ENCODE results near the gene TEX2.
"Not testable (repeated sequence)": the region's sequence is repeated elsewhere in the genome, so short reads cannot be mapped to it uniquely, and the experiment has no call there.

The TEX2 gene

DNA sequence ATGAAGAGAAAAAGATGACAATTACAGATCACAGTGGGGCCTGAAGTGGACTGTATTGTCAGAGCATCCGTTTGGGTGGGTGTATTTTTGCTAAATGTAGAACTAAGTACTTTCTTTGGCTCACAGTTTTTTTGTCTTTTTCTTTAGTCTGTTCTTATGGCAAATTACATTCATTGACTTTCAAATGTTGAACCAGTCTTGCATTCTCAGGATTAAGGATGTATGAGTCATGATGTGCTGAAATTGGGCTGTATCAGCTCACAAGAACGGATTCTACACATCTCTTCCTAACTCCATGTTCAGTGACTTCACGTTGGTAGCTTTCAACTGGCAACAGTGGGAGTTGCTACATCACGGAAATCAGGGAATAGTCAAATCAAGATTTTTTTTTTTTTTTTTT lies 66.5 kb downstream of the TEX2 start:
- peaks cover 12% of the 10 kb centered on the region for H3K36me3 Mint-ChIP-seq
- H3K9me3 Mint-ChIP-seq (ENCODE audit: low read depth), result peaks cover 3% of the 10 kb centered on the region
- no peak overlapping the region for H3K4me3 Mint-ChIP-seq
- H3K27ac Mint-ChIP-seq, result no peak overlapping the region
- H3K4me1 Mint-ChIP-seq (ENCODE audit: low read depth), result peaks cover 19% of the 10 kb centered on the region
- no peaks in the 10 kb centered on the region for H3K27me3 Mint-ChIP-seq

GRCh38 chr17:64193561-64193960 lies 69.5 kb downstream of the TEX2 start:
- no peak overlapping the region for H3K4me3 Mint-ChIP-seq
- no peaks in the 10 kb centered on the region for H3K27me3 Mint-ChIP-seq
- H3K36me3 Mint-ChIP-seq, result peaks cover 14% of the 10 kb centered on the region
- no peak overlapping the region for H3K27ac Mint-ChIP-seq
- no peaks in the 10 kb centered on the region for H3K4me1 Mint-ChIP-seq (ENCODE audit: low read depth)
- H3K9me3 Mint-ChIP-seq (ENCODE audit: low read depth), result peaks cover 3% of the 10 kb centered on the region

GRCh38 chr17:64192589-64192988 lies 70.5 kb downstream of the TEX2 start:
- Mint-ChIP-seq H3K36me3 (peaks cover 7% of the 10 kb centered on the region), H3K4me3 (no peak overlapping the region), H3K9me3 (ENCODE audit: low read depth) (no peaks in the 10 kb centered on the region), H3K27me3 (no peaks in the 10 kb centered on the region), H3K27ac (no peak overlapping the region), H3K4me1 (ENCODE audit: low read depth) (no peaks in the 10 kb centered on the region)

GRCh38 chr17:64190472-64190871 lies 72.6 kb downstream of the TEX2 start:
- H3K27ac Mint-ChIP-seq, result no peak overlapping the region
- peaks cover 7% of the 10 kb centered on the region for H3K36me3 Mint-ChIP-seq
- no peaks in the 10 kb centered on the region for H3K9me3 Mint-ChIP-seq (ENCODE audit: low read depth)
- no peaks in the 10 kb centered on the region for H3K27me3 Mint-ChIP-seq
- H3K4me1 Mint-ChIP-seq (ENCODE audit: low read depth), result no peaks in the 10 kb centered on the region
- no peak overlapping the region for H3K4me3 Mint-ChIP-seq

GRCh38 chr17:64188088-64188487 lies 75.0 kb downstream of the TEX2 start:
- Mint-ChIP-seq H3K27ac (no peak overlapping the region), H3K36me3 (peaks cover 7% of the 10 kb centered on the region), H3K27me3 (no peaks in the 10 kb centered on the region), H3K9me3 (ENCODE audit: low read depth) (no peaks in the 10 kb centered on the region), H3K4me1 (ENCODE audit: low read depth) (peaks cover 9% of the 10 kb centered on the region), H3K4me3 (no peak overlapping the region)

DNA sequence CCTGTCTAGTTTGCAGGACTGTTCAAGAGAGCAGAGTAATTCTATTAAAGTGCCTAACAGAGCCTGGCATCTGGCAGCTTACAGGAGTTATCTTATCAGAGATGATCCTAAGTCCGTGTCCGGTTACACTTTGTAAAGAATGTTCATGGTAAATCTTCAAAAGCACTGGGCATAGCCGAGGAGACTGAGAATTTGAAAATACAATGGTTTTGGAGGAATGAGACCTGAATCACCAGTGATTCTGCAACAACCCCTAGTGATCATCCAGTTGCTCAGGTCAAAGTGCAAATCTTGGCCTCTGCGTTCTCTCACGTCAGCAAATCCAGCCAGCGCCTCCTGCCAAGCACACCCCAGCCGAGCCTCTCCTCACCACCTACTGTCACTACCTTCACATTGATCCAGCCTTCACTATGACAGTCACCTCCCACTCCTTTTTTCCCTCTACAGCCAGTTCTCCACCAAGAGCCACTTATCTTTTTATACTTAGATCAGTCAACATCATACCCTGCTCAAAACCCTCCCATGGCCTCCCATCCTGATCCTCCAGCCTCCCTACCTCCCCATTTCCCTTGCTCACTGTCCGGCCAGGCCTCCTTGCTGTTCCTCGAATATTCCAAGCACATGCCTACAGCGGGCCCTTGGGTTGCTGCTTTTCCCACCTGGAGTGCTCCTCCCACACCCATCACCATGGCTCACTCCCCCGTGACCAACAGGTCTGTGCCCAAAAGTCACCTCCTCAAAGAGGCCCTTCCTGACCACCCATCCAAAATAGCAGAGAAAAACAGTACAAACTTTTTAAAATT lies 75.8 kb downstream of the TEX2 start:
- H3K27me3 Mint-ChIP-seq, result no peaks in the 10 kb centered on the region
- H3K4me1 Mint-ChIP-seq (ENCODE audit: low read depth), result peaks cover 9% of the 10 kb centered on the region
- no peaks in the 10 kb centered on the region for H3K9me3 Mint-ChIP-seq (ENCODE audit: low read depth)
- peaks cover 7% of the 10 kb centered on the region for H3K36me3 Mint-ChIP-seq
- H3K4me3 Mint-ChIP-seq, result no peak overlapping the region
- H3K27ac Mint-ChIP-seq, result no peak overlapping the region

- Mint-ChIP-seq H3K36me3 (peaks cover 7% of the 10 kb centered on the region), H3K4me3 (no peak overlapping the region), H3K27me3 (no peaks in the 10 kb centered on the region), H3K9me3 (ENCODE audit: low read depth) (no peaks in the 10 kb centered on the region), H3K27ac (no peak overlapping the region), H3K4me1 (ENCODE audit: low read depth) (peaks cover 9% of the 10 kb centered on the region)
Measured at GRCh38 chr17:64186171-64187092, 76.6 kb downstream of the TEX2 start.

GRCh38 chr17:64185557-64185956 lies 77.5 kb downstream of the TEX2 start:
- not testable (repeated sequence) for H3K9me3 Mint-ChIP-seq (ENCODE audit: low read depth); H3K27me3 Mint-ChIP-seq; H3K36me3 Mint-ChIP-seq; H3K4me1 Mint-ChIP-seq (ENCODE audit: low read depth); H3K27ac Mint-ChIP-seq; H3K4me3 Mint-ChIP-seq

DNA sequence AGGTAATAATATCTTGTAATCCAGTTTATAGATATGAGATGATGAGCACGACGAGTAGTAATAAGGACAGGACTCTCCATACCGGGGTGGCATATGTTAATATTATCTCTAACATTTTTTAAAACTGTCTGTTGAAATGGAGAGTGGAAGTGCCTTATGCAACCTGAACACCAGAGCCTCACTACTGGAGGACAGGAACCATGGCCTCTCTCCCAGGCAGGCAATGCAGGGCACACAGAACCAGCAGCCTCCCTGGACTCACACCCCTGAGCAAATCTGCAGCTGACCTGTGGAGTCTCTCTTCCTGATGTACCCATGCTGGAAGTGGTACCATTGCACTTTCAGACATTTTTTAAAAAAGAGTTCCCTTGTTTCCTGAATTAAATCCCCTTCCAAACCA lies 78.0 kb downstream of the TEX2 start:
- no peak overlapping the region for H3K27ac Mint-ChIP-seq
- H3K4me1 Mint-ChIP-seq (ENCODE audit: low read depth), result peaks cover 9% of the 10 kb centered on the region
- H3K36me3 Mint-ChIP-seq, result peaks cover 11% of the 10 kb centered on the region
- no peak overlapping the region for H3K4me3 Mint-ChIP-seq
- no peaks in the 10 kb centered on the region for H3K27me3 Mint-ChIP-seq
- H3K9me3 Mint-ChIP-seq (ENCODE audit: low read depth), result no peaks in the 10 kb centered on the region

DNA sequence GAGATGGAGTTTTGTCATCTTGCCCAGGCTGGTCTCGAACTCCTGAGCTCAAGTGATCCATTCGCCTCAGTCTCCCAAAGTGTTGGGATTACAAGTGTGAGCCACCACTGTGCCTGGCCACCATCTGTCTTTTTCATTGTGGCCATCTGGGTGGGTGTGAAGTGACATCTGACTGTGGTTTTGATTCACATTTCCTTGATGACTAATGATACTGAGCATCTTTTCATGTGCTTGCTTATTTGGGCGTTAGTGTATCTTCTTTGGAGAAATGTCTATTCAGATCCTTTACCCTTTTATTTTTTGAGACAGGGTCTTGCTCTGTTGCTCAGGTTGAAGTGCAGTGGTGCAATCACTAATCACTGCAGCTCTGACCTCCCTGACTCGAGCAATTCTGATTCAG lies 79.2 kb downstream of the TEX2 start:
- H3K36me3 Mint-ChIP-seq, result peaks cover 18% of the 10 kb centered on the region
- no peaks in the 10 kb centered on the region for H3K9me3 Mint-ChIP-seq (ENCODE audit: low read depth)
- H3K27ac Mint-ChIP-seq, result no peak overlapping the region
- no peaks in the 10 kb centered on the region for H3K27me3 Mint-ChIP-seq
- peaks cover 9% of the 10 kb centered on the region for H3K4me1 Mint-ChIP-seq (ENCODE audit: low read depth)
- no peak overlapping the region for H3K4me3 Mint-ChIP-seq

GRCh38 chr17:64182325-64183012 lies 80.6 kb downstream of the TEX2 start:
- Mint-ChIP-seq H3K9me3 (ENCODE audit: low read depth) (no peaks in the 10 kb centered on the region), H3K4me1 (ENCODE audit: low read depth) (peaks cover 9% of the 10 kb centered on the region), H3K27ac (no peak overlapping the region), H3K27me3 (no peaks in the 10 kb centered on the region), H3K36me3 (peaks cover 26% of the 10 kb centered on the region), H3K4me3 (no peak overlapping the region)

- Mint-ChIP-seq H3K9me3 (ENCODE audit: low read depth) (no peaks in the 10 kb centered on the region), H3K36me3 (peaks cover 23% of the 10 kb centered on the region), H3K4me3 (no peak overlapping the region), H3K27ac (no peak overlapping the region), H3K4me1 (ENCODE audit: low read depth) (peaks cover 9% of the 10 kb centered on the region), H3K27me3 (no peaks in the 10 kb centered on the region)
Measured at GRCh38 chr17:64180089-64181073, 82.7 kb downstream of the TEX2 start.

GRCh38 chr17:64179024-64179423 lies 84.0 kb downstream of the TEX2 start:
- H3K27ac Mint-ChIP-seq; H3K4me1 Mint-ChIP-seq (ENCODE audit: low read depth); H3K27me3 Mint-ChIP-seq; H3K9me3 Mint-ChIP-seq (ENCODE audit: low read depth); H3K4me3 Mint-ChIP-seq: not testable (repeated sequence)
- peaks cover 23% of the 10 kb centered on the region for H3K36me3 Mint-ChIP-seq

Data from activated naive CD8-positive, alpha-beta T cell (primary cell).